Uterus (tissue), 2 donors: ENCODE results near the gene SSR4.

Experiments used
- POLR2A ChIP-seq, 2 donors: fragments of 450-650 bp; IDR thresholded peaks; one replicate each; pipeline ENCODE4 v1.6.1; 2016; ENCODE audit warnings: antibody characterized with exemption in 2 of 2, mild to moderate bottlenecking in 1 of 2, moderate library complexity in 1 of 2
- TF ChIP-seq, protein P1 (sequence below), 4 experiments: fragments of 200-600 bp in 2 of 4; fragments of 450-650 bp in 2 of 4; sonication (generic) in 2 of 4; IDR thresholded peaks; one replicate each; pipeline ENCODE4 v1.5.1; 2016 to 2019; ENCODE audit warnings: antibody characterized with exemption in 4 of 4, mild to moderate bottlenecking in 2 of 4, moderate library complexity in 1 of 4

DNA sequence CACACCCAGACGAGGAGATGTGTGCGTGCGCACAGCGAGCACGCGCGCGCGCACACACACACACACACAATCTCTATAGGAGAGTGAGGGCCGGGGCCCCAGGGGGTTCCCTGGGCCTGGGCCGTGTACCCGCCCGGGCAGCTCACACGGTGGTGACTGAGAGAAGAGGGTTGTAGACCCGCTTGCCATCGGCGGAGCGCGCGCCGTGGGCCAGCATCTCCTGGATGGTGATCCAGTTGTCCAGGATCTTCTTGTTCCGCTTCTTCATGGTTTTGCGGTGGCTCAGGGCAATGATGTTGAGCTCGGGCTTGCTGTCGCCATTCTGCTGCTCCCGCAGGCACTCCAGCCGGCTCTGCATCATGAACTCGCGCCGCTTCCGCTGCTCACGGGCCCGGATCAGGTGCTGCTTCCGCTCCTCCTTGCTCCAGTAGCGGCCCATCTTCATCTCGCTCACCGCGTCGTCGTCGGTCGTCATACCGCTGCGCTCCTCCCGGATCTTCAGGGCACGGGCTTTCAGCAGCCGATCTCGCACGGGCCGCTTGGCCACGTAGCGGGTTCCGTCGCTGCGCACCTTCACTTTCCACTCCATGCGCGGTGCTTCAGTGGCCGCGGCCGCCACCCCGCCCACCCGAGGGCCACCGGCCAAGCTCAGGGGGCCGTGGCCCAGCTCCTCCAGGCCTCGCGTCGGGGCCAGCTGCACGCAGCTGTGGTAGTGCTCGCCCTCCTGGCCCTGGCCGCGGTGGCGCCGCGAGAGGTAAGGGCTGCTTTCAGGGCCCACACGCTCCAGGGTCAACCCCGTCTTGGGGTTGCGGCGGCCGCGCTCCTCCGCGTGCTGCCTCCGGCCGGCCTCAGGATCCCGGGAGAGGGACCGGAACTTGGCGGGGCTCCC lies 9.0 kb downstream of the SSR4 start:
- TF ChIP-seq, protein P1, sequence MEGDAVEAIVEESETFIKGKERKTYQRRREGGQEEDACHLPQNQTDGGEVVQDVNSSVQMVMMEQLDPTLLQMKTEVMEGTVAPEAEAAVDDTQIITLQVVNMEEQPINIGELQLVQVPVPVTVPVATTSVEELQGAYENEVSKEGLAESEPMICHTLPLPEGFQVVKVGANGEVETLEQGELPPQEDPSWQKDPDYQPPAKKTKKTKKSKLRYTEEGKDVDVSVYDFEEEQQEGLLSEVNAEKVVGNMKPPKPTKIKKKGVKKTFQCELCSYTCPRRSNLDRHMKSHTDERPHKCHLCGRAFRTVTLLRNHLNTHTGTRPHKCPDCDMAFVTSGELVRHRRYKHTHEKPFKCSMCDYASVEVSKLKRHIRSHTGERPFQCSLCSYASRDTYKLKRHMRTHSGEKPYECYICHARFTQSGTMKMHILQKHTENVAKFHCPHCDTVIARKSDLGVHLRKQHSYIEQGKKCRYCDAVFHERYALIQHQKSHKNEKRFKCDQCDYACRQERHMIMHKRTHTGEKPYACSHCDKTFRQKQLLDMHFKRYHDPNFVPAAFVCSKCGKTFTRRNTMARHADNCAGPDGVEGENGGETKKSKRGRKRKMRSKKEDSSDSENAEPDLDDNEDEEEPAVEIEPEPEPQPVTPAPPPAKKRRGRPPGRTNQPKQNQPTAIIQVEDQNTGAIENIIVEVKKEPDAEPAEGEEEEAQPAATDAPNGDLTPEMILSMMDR (IDR thresholded peaks at IDR 0.05): no peak
- no peak for TF ChIP-seq POLR2A (IDR thresholded peaks at IDR 0.05)
